HepG2 (cell line): ENCODE results near the gene GRB7. TPM values are rescaled to one million over a fixed set of nuclear protein-coding genes. Genes with fewer than 3 reads are reported as not detected.
A peak's percentile ranks its signal among the peaks of the same experiment; 100 is the strongest.

Experiments used
- ATM ChIP-seq: fragments of 450-650 bp; IDR thresholded peaks from 2 replicates; pipeline ENCODE4 v1.7.1; 2017; ENCODE audit warnings: mild to moderate bottlenecking, borderline replicate concordance
- EZH2 ChIP-seq: conservative IDR thresholded peaks from 2 replicates; pipeline ENCODE4 v1.6.1; 2012; ENCODE audit warnings: mild to moderate bottlenecking, low read depth, low read length, moderate library complexity
- FOSL1 ChIP-seq: sonication (generic); formaldehyde crosslinking; IDR thresholded peaks from 2 replicates; pipeline ENCODE4 v1.9.0; 2021; ENCODE audit warnings: missing genetic modification reagents, borderline replicate concordance
- FOXK2 ChIP-seq: fragments of 450-650 bp; IDR thresholded peaks from 2 replicates; pipeline ENCODE4 v1.6.1; 2016
- FOXP1 ChIP-seq, 2 experiments: fragments of 450-650 bp in 1 of 2; IDR thresholded peaks; 2 replicates each; pipeline ENCODE4 v1.6.1; 2017 to 2018; ENCODE audit warnings: antibody characterized with exemption in 1 of 2
- HDAC1 ChIP-seq: sonication (generic); formaldehyde crosslinking; IDR thresholded peaks from 2 replicates; pipeline ENCODE4 v1.5.1; 2020; ENCODE audit warnings: mild to moderate bottlenecking, missing genetic modification reagents
- MEF2D ChIP-seq: sonication (generic); formaldehyde crosslinking; IDR thresholded peaks from 2 replicates; pipeline ENCODE4 v1.5.1; 2020; ENCODE audit warnings: mild to moderate bottlenecking, missing genetic modification reagents
- NFE2L1 ChIP-seq: sonication (generic); formaldehyde crosslinking; IDR thresholded peaks from 2 replicates; pipeline ENCODE4 v1.4.0; 2020; ENCODE audit warnings: missing genetic modification reagents, mild to moderate bottlenecking, borderline replicate concordance
- TMF1 ChIP-seq: sonication (generic); formaldehyde crosslinking; IDR thresholded peaks from 2 replicates; pipeline ENCODE4 v1.8.1; 2022; ENCODE audit warnings: low read depth, missing genetic modification reagents
- ZNF468 ChIP-seq: sonication (generic); formaldehyde crosslinking; IDR thresholded peaks from 2 replicates; pipeline ENCODE4 v1.8.0; 2022; ENCODE audit warnings: mild to moderate bottlenecking, moderate library complexity, missing genetic modification reagents
- ZNF563 ChIP-seq: sonication (generic); formaldehyde crosslinking; IDR thresholded peaks from 2 replicates; pipeline ENCODE4 v1.8.0; 2022; ENCODE audit warnings: mild to moderate bottlenecking, moderate library complexity, missing genetic modification reagents
- ZNF674 ChIP-seq: sonication (generic); formaldehyde crosslinking; IDR thresholded peaks from 2 replicates; pipeline ENCODE4 v1.5.0; 2020; ENCODE audit warnings: low read depth, mild to moderate bottlenecking, missing genetic modification reagents
- ZNF703 ChIP-seq: sonication (generic); formaldehyde crosslinking; IDR thresholded peaks from 2 replicates; pipeline ENCODE4 v1.5.1; 2020; ENCODE audit warnings: missing genetic modification reagents, mild to moderate bottlenecking, moderate library complexity, borderline replicate concordance
- ZZZ3 ChIP-seq: sonication (generic); formaldehyde crosslinking; IDR thresholded peaks from 2 replicates; pipeline ENCODE4 v1.4.0; 2020; ENCODE audit warnings: missing genetic modification reagents, mild to moderate bottlenecking, borderline replicate concordance
- polyA plus RNA-seq, 8 experiments: library from polyadenylated mRNA; depleted of rRNA in 3 of 8; stranded (reverse) in 7 of 8; unstranded in 1 of 8; fragments of >200 nt; fragmentation: Illumina TruSeq in 4 of 8; extraction: Trizol in 4 of 8; gene quantifications; 2 replicates each; pipeline versions ENCODE4 v1.2.1 to v1.2.3, GENCODE V29; 2011 to 2016; ENCODE audit warnings: low read depth in 4 of 8, missing spikeins in 1 of 8, mixed read lengths in 1 of 8; ENCODE audit not compliant: insufficient read depth in 1 of 8
- total RNA-seq, 5 experiments: library from RNA; depleted of rRNA; stranded (reverse); fragments of >200 nt; fragmentation: Illumina TruSeq; extraction: Trizol; gene quantifications; 2 replicates each; pipeline ENCODE4 v1.2.3, GENCODE V29; 2016; ENCODE audit warnings: low read depth in 1 of 5
- TF ChIP-seq, protein P1 (sequence below): sonication (generic); formaldehyde crosslinking; IDR thresholded peaks from 2 replicates; pipeline ENCODE4 v1.8.1; 2023; ENCODE audit warnings: missing genetic modification reagents, inconsistent platforms, borderline replicate concordance
- TF ChIP-seq, protein P2 (sequence below): sonication (generic); formaldehyde crosslinking; IDR thresholded peaks from 2 replicates; pipeline ENCODE4 v1.4.0; 2020; ENCODE audit warnings: missing genetic modification reagents, borderline replicate concordance
- TF ChIP-seq, protein P3 (sequence below): sonication (generic); formaldehyde crosslinking; IDR thresholded peaks from 2 replicates; pipeline ENCODE4 v1.5.0; 2020; ENCODE audit warnings: mild to moderate bottlenecking, missing genetic modification reagents, borderline replicate concordance
- TF ChIP-seq, protein P4 (sequence below): sonication (generic); formaldehyde crosslinking; IDR thresholded peaks from 2 replicates; pipeline ENCODE4 v1.4.0; 2020; ENCODE audit warnings: missing genetic modification reagents
- TF ChIP-seq, protein P5 (sequence below), 2 experiments: sonication (generic) in 1 of 2; formaldehyde crosslinking in 1 of 2; IDR thresholded peaks; 2 replicates each; pipeline versions ENCODE4 v1.5.1 to v1.6.1; 2011 to 2020; ENCODE audit warnings: borderline replicate concordance in 1 of 2, low read depth in 1 of 2, low read length in 1 of 2, mild to moderate bottlenecking in 1 of 2, missing genetic modification reagents in 1 of 2, moderate library complexity in 1 of 2

Gene GRB7
- total and polyA plus RNA-seq, 2 of the 13 experiments (the other 11 are each of a cell fraction or from before 2014, with no cell fraction given), result 60.2 to 77.7 TPM

DNA sequence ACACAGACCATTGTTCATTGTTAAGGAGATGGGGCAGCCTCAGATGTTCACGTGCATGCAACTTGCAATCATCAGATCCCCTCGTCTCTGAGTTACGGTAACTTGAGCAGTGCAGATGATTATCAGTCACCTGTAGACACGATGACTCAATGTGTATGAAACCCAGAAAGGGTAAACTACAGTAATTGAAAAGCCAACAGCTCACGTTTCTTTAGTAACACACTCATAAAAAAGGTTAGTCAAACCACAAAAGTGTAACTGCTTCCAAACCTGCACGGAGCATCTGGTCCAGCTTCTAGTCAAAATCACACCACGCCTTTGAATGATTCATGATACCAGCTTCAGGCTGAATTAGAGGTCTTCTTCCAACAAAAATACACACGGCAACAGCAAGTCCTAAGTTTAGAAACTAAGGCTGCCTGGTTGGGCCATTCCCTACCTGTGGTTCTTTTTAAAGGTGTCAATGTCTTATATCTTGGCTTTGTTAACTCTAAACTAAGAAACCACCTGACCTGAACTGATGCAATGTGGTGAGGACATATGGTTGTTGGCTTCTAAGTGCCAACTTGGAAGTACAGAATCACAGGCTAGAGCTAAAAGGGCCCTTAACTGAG lies 32.3 kb downstream of the GRB7 start (continued):
- peak; percentile 60; the same call in 1 of the 2 replicates for TF ChIP-seq FOSL1
- TF ChIP-seq EZH2, result no peak
- no peak for TF ChIP-seq ZNF563 (CRISPR knock-in tag)
- no peak for TF ChIP-seq ZNF468
- TF ChIP-seq, protein P1, sequence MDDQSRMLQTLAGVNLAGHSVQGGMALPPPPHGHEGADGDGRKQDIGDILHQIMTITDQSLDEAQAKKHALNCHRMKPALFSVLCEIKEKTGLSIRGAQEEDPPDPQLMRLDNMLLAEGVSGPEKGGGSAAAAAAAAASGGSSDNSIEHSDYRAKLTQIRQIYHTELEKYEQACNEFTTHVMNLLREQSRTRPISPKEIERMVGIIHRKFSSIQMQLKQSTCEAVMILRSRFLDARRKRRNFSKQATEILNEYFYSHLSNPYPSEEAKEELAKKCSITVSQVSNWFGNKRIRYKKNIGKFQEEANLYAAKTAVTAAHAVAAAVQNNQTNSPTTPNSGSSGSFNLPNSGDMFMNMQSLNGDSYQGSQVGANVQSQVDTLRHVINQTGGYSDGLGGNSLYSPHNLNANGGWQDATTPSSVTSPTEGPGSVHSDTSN (CRISPR knock-in tag), result no peak
- no peak for TF ChIP-seq MEF2D (CRISPR knock-in tag)
- TF ChIP-seq FOXP1 (IDR thresholded peaks at IDR 0.05), result no peak
- TF ChIP-seq FOXP1 (CRISPR knock-in tag; IDR thresholded peaks at IDR 0.05), result peak; percentile 45; the same call in 1 of the 2 replicates
- no peak for TF ChIP-seq HDAC1 (CRISPR knock-in tag)
- TF ChIP-seq, protein P2, sequence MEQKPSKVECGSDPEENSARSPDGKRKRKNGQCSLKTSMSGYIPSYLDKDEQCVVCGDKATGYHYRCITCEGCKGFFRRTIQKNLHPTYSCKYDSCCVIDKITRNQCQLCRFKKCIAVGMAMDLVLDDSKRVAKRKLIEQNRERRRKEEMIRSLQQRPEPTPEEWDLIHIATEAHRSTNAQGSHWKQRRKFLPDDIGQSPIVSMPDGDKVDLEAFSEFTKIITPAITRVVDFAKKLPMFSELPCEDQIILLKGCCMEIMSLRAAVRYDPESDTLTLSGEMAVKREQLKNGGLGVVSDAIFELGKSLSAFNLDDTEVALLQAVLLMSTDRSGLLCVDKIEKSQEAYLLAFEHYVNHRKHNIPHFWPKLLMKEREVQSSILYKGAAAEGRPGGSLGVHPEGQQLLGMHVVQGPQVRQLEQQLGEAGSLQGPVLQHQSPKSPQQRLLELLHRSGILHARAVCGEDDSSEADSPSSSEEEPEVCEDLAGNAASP (CRISPR knock-in tag), result no peak
- TF ChIP-seq, protein P3, sequence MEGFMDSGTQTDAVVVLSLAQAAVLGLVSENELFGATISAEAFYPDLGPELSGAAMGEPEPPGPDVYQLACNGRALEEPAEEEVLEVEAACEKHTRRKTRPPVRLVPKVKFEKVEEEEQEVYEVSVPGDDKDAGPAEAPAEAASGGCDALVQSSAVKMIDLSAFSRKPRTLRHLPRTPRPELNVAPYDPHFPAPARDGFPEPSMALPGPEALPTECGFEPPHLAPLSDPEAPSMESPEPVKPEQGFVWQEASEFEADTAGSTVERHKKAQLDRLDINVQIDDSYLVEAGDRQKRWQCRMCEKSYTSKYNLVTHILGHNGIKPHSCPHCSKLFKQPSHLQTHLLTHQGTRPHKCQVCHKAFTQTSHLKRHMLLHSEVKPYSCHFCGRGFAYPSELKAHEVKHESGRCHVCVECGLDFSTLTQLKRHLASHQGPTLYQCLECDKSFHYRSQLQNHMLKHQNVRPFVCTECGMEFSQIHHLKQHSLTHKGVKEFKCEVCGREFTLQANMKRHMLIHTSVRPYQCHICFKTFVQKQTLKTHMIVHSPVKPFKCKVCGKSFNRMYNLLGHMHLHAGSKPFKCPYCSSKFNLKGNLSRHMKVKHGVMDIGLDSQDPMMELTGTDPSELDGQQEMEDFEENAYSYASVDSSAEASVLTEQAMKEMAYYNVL (CRISPR knock-in tag), result no peak
- no peak for TF ChIP-seq FOXK2
- TF ChIP-seq NFE2L1 (CRISPR knock-in tag), result no peak
- TF ChIP-seq, protein P4, sequence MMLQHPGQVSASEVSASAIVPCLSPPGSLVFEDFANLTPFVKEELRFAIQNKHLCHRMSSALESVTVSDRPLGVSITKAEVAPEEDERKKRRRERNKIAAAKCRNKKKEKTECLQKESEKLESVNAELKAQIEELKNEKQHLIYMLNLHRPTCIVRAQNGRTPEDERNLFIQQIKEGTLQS (CRISPR knock-in tag), result 0 out of 2 replicates have a peak, but pooled peaks have one; percentile 36
- TF ChIP-seq, protein P5, sequence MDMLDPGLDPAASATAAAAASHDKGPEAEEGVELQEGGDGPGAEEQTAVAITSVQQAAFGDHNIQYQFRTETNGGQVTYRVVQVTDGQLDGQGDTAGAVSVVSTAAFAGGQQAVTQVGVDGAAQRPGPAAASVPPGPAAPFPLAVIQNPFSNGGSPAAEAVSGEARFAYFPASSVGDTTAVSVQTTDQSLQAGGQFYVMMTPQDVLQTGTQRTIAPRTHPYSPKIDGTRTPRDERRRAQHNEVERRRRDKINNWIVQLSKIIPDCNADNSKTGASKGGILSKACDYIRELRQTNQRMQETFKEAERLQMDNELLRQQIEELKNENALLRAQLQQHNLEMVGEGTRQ (IDR thresholded peaks at IDR 0.05; ENCODE audit: low read depth, low read length), result no peak
- TF ChIP-seq, protein P5 (CRISPR knock-in tag; IDR thresholded peaks at IDR 0.05; ENCODE audit: borderline replicate concordance), result no peak
- TF ChIP-seq ZNF674 (CRISPR knock-in tag), result no peak
- no peak for TF ChIP-seq ATM
- no peak for TF ChIP-seq TMF1 (CRISPR knock-in tag)
- no peak for TF ChIP-seq ZNF703 (CRISPR knock-in tag)
- TF ChIP-seq ZZZ3, result no peak
